ENCODE results near the gene FUT2. TPM values are rescaled to one million over a fixed set of nuclear protein-coding genes. Genes with fewer than 3 reads are reported as not detected.
"Not testable (repeated sequence)": the region's sequence is repeated elsewhere in the genome, so short reads cannot be mapped to it uniquely, and the experiment has no call there.

The FUT2 gene
- total RNA-seq, 1 donor from 2014 or later: not detected

GRCh38 chr19:48670699-48671445 is 24.9 kb upstream of the FUT2 start:
- DNase-seq: no peak

GRCh38 chr19:48671446-48671995 is 24.2 kb upstream of the FUT2 start:
- no peak for DNase-seq

- DNase-seq: no peak
Observed at GRCh38 chr19:48672994-48673393, 22.8 kb upstream of the FUT2 start, which contains the start of gene NTN5. TSS of gene NTN5 (minus strand) at chr19:48673017. CDS start at chr19:48670986, 2,031 bp downstream.

- no peak for DNase-seq
Observed at GRCh38 chr19:48673436-48674100, 22.2 kb upstream of the FUT2 start.

GRCh38 chr19:48674216-48674809 is 21.5 kb upstream of the FUT2 start:
- no peak for DNase-seq

GRCh38 chr19:48674921-48675824 is 20.6 kb upstream of the FUT2 start:
- DNase-seq: peak; percentile 69

GRCh38 chr19:48676487-48676886 is 19.3 kb upstream of the FUT2 start:
- no peak for DNase-seq

- DNase-seq: no peak
Observed at GRCh38 chr19:48676887-48677286, 18.9 kb upstream of the FUT2 start.

- DNase-seq: no peak
Observed at GRCh38 chr19:48678201-48678600, 17.6 kb upstream of the FUT2 start.

GRCh38 chr19:48680006-48680405 is 15.8 kb upstream of the FUT2 start:
- DNase-seq: not testable (repeated sequence)

GRCh38 chr19:48680436-48681126 is 15.2 kb upstream of the FUT2 start:
- DNase-seq: no peak

- DNase-seq: peak; percentile 70
Observed at GRCh38 chr19:48681127-48681470, 14.7 kb upstream of the FUT2 start.

GRCh38 chr19:48683349-48683748 is 12.4 kb upstream of the FUT2 start:
- peak; percentile 36 for DNase-seq

GRCh38 chr19:48685583-48685982 is 10.2 kb upstream of the FUT2 start:
- DNase-seq: no peak

GRCh38 chr19:48686088-48686487 is 9.7 kb upstream of the FUT2 start:
- no peak for DNase-seq

- not testable (repeated sequence) for DNase-seq
Observed at GRCh38 chr19:48686637-48687036, 9.1 kb upstream of the FUT2 start.

GRCh38 chr19:48687776-48688175 is 8.0 kb upstream of the FUT2 start:
- no peak for DNase-seq

GRCh38 chr19:48689449-48689848 is 6.3 kb upstream of the FUT2 start:
- DNase-seq: no peak

GRCh38 chr19:48693629-48694028 is 2.1 kb upstream of the FUT2 start:
- not testable (repeated sequence) for DNase-seq

- no peak for DNase-seq
Observed at GRCh38 chr19:48696353-48697010, 711 bp downstream of the FUT2 start.

GRCh38 chr19:48698046-48698445 is 2.3 kb downstream of the FUT2 start:
- DNase-seq: no peak
